ENCODE data around the gene EIF4G2.

EIF4G2 gene

DNA sequence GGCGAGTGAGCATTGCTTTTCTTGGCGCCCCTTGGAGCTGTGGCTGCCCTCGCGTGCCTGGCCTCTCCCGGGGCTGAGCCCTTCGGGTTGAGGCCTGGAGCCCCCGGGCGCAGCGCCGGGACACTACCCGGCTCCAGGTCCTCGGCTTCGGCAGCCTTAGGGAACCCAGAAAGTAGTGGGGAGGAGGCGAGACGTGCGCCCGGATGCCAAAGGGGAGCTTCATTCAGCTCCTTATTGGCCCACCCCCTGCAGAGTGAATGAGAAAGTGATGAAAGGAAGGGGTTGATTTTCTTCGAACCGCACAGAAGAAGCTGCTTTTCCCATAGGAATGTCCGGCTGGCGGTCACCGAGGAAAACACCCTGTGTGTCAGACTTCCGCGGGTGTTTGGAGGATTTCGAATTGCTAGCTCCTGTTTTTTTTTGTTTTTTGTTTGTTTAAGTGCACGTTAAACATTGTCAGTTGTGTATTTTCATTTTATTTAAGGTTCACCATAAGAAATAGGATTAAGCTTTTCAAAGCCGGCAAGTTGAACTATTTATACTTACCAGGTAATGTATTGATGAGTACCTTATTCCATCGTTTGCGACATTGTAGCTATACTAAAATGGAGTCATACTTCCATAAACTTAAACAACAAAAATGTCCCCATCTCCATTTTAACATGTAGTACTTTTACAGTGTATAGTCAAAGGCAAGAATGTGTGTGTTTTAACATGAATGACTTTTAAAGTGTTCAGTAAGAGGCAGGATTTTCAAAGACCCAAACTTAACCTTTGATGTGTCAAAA, 841 bp upstream of the EIF4G2 start:
- in situ Hi-C loops (cut with HindIII; ENCODE audit: low sequenced_read_pairs), result no loop called here

DNA sequence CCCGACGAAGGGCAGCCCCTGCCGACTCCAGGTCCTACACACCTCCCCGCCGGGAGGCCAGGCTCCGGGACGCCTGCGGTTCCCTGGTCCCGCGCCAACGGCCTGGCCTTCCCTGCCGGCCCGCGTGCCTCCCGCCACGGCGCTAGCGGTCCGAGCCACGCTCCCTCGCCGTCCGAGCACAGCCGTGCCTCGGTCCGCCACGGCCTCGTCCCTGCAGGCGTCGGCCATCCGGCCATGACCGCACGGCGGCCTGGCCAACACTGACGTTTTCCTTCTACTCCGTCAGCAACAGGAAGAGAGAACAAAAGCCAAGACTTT, 532 bp downstream of the EIF4G2 start:
- in situ Hi-C loops (cut with HindIII; ENCODE audit: low sequenced_read_pairs), result no loop called here

DNA sequence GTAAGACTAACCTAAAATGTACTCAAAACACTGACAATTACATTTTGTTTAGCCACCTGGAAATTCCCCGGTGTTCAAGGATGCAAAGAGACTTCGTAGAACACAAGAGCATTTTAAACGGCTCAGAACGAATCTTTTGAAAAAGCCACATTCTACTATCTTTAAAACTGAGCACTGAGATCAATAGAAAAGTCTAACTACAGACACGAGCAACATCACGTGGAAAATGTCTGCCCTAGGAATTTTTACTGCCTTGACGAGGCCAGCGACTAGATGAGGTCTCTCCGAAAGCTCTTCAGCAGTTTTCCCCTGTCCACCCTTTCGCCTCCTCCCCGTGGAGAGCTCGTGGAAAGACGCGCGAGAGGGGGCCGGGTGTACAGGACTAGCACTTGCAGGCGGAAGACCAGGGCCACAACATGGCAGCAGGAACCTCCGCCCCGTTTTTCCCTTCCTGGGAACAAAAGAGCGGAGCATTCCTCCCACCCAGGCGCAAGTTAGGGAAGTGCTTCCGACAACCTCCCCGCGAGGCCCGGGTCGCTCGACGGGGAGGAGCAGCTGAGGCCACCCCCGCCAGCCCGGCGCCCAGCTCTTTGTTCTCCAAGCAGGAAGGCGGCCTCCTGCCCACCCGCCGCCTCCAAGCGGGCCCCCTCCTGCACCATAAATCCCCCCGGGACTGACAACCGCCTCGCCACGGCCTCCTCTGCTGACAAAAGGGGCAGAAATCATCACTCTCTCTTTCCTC, 1.1 kb downstream of the EIF4G2 start:
- in situ Hi-C loops (cut with HindIII; ENCODE audit: low sequenced_read_pairs), result no loop called here

DNA sequence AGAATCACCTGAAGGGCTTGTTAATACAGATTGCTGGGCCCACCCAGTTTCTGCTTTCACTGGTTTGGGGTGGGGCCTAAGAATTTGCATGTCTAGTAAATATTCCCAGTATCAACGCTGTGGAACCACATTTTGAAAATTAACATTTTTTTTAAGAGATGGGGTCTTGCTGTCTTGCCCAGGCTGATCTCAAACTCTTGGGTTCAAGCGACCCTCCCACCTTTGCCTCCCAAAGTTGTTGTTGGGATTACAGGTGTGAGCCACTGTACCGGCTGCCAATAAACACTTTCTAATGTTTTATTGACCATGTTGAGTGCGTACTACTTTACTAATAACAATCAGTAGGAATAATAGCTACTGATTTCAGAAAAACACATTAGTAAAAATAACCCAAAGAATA, 2.5 kb downstream of the EIF4G2 start:
- in situ Hi-C loops (cut with HindIII; ENCODE audit: low sequenced_read_pairs), result no loop called here

DNA sequence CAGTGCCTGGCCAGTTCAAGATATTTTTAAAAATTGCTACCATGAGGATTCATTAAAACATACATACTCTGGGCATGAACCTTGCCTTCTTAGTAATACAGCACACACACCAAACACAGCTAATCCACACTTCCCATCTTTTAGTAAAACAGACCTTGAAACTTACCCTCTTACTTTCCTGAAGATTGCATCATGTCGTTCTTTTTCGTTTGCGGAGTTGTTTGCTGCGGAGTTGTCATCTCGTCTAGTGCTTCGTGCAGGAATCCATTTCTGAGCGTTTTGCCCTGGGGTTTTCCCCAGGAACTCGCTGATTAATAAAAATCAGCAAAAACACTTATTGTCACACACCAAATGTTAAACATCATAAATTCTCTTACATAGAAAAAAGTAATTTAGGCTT, 3.0 kb downstream of the EIF4G2 start:
- in situ Hi-C loops (cut with HindIII; ENCODE audit: low sequenced_read_pairs), result no loop called here

DNA sequence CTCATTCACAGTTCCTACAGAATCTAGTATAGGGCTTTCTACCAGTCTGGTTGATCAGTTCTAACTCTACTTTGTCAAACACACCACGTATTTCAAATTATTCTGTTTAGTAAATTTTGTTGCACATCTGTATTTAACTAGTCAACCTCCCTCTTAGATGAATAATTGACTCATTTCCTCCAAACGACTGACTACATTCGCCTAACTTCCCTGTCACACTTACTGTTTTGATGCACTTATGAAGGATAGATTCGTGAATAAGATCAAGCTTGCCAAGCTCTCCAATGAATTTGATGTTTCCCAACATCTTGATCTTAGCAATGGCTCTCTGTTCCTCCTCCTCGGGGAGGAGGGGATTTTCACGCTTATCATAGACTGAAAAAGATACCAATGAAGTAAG, 5.0 kb downstream of the EIF4G2 start:
- in situ Hi-C loops (cut with HindIII; ENCODE audit: low sequenced_read_pairs), result no loop called here

DNA sequence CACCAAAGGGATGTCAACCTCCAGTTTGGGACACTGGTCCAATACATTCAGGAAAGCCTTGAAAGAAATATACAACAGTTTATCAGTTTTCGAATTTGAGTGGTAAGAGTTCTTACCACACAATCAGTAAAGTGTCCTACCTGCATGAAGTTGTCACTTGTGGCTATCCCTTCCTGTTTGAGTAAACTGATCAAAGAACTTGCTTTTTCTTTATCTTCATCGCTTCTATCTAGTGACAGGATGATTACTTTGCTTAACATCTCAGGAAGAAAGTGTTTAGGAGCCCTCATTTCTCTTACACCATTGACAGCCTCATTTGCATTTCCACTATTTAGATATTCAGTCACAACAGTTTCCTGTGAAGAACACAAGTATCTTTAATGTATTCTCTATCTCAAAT, 8.4 kb downstream of the EIF4G2 start:
- in situ Hi-C loops (cut with HindIII; ENCODE audit: low sequenced_read_pairs), result no loop called here

DNA sequence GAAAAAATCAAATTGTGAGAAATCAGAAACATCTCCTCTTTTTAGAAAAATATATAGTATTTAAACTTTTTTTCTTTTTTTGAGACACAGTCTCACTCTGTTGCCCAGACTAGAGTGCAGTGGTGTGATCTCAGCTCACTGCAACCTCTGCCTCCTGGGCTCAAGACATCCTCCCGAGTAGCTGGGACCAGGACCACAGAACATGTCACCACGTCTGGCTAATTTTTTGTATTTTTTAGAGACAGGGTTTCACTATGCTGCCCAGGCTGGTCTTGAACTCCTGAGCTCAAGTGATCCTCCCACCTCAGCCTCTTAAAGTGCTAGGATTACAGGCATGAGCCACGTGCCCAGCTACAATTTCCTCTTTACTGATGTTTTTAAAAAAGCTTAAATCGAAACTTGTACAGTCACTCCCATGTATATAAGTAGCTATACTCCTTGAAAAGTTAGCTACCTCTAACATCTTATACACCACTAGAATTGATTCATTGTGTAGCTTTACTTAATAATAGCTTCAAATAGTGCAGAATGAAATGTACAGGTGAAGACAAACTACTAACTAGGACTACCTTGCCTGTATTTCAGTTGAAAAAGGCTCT, 10.3 kb downstream of the EIF4G2 start:
- in situ Hi-C loops (cut with HindIII; ENCODE audit: low sequenced_read_pairs), result loop anchor here (5.0 kb wide), 1 partner anchor 229 kb away; no protein-coding TSS in a partner anchor

DNA sequence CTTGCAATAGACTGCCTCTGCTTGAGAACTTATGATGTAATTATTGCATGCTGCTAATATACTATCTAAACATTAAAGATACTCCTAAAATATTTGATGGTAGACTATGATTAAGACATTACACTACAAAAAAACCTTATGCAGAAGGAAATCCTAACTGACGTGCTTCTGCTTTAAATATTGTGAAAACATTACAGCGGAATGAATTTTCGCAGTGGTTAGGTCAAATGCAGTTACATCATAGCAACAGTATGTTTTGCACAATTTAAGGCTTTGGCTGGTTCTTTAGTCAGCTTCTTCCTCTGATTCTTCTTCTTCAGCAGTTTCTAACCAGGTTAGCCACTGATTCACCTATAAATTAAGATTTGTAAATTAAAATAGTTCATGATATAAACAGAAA, 11.2 kb downstream of the EIF4G2 start:
- in situ Hi-C loops (cut with HindIII; ENCODE audit: low sequenced_read_pairs), result loop anchor here (5.0 kb wide), 1 partner anchor 230 kb away; no protein-coding TSS in a partner anchor

DNA sequence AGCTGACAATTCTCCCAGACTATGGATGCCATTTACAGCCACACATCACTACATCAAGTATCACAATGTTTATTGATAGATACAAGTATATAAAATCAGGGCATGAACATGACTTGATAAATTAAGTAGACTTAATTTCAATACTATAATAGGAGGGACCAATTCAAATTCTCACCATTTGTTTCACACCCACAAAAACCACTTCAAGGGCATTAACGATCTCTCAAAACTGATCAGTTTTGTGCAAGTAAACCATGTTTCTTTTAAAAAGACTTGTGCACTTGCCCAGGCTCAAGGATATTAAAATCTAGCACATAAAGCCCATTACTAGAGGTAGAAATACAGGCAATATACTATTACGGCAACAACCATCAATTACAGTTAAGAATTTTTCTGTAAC, 11.7 kb downstream of the EIF4G2 start:
- in situ Hi-C loops (cut with HindIII; ENCODE audit: low sequenced_read_pairs), result loop anchor here (5.0 kb wide), 1 partner anchor 230 kb away; no protein-coding TSS in a partner anchor

DNA sequence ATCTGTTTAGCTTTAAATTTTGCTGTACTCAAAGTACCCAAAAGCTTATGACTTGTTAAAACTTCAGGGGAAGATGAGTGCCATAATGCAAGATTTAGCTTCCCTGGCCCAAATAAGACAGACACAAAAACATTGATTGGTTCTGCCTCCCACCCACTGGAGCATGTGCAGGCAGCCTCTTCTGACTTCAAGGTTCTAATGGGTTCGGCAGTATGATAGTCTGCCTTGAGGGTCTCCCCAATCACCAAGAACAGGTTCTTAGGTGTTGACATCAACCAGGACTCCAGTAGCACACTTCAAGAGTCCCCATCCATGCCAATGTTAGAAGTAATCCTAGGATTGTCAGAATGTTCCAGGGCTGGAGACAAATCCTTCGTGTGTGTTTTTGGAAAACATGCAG, 12.5 kb downstream of the EIF4G2 start:
- in situ Hi-C loops (cut with HindIII; ENCODE audit: low sequenced_read_pairs), result loop anchor here (5.0 kb wide), 1 partner anchor 231 kb away; no protein-coding TSS in a partner anchor

DNA sequence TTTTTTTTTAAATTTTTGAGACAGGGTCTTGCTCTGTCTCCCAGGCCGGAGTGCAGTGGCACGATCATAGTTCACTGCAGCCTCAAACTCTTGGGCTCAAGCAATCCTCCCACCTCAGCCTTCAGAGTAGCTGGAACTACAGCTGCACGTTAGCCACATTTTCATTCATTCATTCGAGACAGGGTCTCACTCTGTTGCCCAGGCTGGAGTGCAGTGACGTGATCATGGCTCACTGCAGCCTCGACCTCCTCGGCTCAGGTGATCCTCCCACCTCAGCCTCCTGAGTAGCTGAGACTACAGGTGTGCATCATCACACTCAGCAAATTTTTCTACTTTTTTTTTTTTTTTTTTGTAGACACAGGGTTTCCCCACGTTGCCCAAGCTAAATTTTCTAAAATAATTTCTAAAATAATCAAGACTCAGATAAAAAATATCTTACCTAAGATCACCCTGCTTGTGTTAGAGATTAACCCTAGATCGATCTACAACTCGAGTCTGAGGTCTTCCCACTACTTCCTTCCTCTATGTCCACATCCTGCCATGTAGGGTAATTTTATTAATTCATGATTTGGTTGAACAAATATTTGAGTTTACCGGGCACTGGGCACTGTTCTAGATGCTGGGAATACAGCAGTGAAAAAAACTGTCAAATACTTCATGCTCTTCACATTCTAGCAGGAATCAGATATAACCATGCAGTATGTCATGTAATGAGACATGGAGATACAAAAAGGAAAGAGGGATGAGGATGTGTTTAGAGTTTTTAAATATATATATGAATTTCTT, 15.1 kb downstream of the EIF4G2 start:
- in situ Hi-C loops (cut with HindIII; ENCODE audit: low sequenced_read_pairs), result no loop called here

DNA sequence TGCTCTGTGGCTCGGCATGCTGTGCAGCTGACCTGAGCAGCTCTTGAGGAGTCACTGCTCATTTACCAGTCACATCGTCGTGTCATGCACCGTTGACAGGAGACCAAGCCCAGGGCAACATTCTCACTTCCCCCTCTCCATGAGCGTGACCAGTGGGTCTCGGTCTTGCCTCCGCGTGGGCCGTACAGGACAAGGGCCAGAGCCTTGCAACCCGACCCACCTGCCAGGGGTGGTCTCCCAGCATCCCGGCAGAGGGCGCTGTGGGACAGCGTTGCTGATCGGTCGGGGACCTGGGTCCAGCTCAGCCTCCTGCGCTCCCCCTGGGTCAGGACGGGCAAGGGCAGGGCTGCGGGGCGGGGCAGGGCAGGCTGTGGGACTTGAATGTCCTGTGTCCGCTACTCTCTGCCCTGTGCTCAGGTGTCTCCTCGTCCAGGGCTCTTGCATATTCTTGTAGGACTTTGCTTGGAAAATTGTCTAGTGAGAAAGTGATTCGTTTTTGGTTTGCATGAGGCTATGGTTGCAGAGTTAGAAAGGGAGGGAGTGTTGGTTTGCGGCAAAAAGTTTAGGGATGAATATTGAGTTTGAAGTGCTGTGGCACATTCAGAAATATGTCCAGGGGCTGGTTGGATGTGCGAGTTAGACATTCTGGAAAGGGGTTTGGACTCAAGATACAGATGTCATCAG, 16.2 kb downstream of the EIF4G2 start:
- in situ Hi-C loops (cut with HindIII; ENCODE audit: low sequenced_read_pairs), result no loop called here

DNA sequence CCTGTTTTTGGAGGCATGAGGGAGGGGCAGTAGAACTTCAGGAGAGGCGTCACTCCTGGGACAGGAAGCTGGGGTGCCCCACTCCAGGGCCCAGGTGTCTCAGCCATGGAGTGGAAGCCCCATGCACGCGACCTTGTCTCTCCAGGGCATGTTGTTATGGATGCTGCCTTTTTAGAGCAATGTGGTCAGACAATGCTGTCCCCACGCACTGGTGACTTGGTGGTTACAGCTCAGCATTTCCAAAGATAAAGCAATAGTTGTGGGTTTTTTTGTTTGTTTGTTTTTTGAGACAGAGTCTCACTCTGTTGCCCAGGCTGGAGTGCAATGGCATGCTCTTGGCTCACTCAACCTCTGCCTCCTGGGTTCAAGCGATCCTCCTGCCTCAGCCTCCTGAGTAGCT, 22.3 kb downstream of the EIF4G2 start:
- in situ Hi-C loops (cut with HindIII; ENCODE audit: low sequenced_read_pairs), result no loop called here

DNA sequence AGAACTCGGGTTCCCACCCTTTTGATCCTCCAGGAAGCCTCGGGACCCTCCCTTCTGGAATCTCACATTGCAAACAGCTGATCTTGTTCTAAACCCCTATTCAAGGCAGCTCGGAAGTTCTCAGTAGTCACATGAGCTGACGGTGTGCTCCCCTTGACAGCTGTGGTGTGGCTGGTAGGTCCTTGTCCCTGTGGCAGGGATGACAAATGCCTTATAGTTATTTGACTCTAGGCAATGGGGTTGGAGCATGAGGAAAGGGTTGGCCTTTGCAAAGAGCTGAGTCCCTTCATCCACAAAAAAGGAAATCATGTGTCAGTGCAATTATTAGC, 23.6 kb downstream of the EIF4G2 start:
- in situ Hi-C loops (cut with HindIII; ENCODE audit: low sequenced_read_pairs), result no loop called here

DNA sequence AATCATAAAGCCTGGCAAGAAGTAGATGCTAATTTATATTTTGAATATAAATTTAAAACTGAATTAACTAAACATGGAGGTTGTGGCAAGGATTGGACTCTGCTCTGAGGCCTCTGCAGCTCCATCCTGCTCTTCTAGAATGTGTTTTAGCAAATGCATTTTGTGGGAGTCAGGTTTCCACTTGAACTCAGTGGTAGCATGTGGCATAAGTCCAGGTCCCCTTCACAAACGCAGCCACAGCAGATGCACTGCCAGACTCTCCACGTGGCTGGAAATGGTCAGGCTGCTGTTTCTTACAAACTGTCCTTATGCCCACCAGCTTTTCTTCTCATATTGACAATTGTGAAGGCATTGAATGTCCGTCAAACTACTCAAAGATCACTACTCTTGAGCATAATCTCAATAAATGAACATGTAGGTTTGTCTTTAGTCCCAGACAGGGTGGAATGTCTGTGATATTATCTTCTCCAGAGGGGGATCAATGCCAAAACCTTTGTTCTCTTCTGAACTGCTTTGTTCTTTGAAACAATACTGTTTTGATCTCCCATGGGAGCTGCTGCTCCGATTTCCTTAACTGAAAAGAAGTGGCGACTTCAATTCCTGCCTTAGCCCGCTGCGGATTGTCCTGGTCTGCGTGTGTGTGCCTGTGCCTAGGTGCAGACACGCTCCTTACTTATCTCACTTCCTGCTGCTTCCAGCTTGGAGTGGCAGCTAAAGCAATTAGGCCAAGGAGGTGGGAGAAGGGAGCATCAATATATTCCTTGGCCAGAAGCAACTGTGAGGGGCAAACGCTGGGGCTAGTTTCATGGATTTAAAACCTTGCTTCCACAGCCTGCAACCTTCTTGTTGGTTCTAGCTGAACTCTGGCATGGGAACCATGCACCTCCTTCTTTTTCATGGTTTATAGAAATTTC, 24.2 kb downstream of the EIF4G2 start:
- in situ Hi-C loops (cut with HindIII; ENCODE audit: low sequenced_read_pairs), result no loop called here

DNA sequence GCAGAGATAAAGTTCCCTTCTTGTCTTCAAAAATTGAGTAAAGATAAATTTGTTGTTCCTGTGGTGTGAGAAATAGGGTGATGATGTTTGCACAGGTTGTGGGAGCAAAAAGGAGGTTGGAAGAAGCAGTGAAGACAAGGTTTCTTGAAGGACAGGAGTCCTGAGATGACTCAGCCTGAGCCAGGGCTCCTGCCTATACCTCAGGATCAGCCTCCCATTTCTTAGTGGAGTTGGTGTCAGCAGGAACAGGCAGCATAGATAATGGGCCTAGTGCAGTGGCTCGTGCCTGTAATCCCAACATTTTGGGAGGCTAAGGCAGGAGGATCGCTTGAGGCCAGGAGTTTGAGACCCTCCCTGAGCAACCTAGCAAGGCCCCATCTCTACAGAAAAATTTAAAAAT, 28.7 kb downstream of the EIF4G2 start:
- in situ Hi-C loops (cut with HindIII; ENCODE audit: low sequenced_read_pairs), result no loop called here

DNA sequence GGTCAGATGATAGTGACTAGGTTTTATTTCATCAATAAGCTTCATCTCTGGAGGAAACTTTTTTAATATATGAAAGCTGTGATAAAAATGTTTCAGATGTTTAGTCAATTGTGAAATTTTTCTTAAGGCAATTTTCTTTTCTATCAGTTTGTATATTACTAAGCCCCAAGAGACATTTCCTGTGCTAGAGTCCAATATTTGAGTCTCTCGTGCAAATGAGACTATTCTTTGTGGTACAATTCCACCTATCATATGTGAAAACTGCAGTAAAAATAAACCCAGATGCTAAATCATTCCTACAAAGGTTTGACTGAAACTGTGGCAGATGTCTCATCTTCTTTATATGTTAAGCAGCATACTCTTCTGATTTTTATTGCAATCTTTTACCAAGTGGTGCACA, 29.6 kb downstream of the EIF4G2 start:
- in situ Hi-C loops (cut with HindIII; ENCODE audit: low sequenced_read_pairs), result no loop called here

DNA sequence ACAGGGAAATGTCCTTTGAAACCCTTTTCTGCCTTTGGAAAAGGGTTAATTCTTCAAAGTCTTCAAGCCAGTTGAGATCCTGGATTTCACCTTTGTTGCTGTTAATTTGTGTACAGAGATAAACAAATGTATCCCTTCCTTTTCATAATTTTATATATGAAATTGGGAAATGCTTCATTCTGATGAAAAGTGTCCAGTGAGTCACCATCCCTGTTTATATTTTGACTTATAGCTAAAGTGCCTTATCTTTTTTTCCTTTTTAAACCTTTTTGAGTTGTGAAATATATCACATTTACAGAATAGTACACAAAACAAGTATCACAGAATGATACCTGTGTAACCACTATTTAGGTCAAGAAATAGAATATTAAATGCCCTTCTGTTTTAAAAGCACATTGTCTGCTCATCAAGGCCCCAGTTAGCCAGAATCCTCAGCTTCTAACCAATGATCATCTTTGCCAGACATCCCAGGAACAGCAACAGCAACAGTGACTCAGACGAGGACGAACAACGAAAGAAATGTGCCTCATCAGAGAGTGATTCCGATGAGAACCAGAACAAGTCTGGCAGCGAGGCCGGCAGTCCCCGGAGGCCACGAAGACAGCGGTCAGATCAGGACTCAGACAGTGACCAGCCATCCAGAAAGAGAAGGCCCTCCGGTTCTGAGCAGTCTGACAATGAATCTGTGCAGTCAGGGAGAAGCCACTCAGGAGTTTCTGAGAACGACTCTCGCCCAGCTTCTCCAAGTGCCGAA, 30.3 kb downstream of the EIF4G2 start:
- in situ Hi-C loops (cut with HindIII; ENCODE audit: low sequenced_read_pairs), result no loop called here
